GM12865 (cell line): Measurements from ENCODE around the gene AK8.

Source experiments
- DNase-seq: peaks from one replicate; pipeline ENCODE4 v3.0.0; 2010; ENCODE audit warnings: low read depth
- H3K4me3 ChIP-seq: 2 replicates; pipeline ENCODE4 v1.5.1; 2011; ENCODE audit warnings: mild to moderate bottlenecking, low read depth, low read length, control low read depth
- CTCF ChIP-seq: IDR thresholded peaks from 2 replicates; pipeline ENCODE4 v1.5.1; 2011; ENCODE audit warnings: low read length, control low read depth, low read depth, inconsistent platforms; ENCODE audit not compliant: insufficient read depth; ENCODE audit errors: missing control alignments

AK8 gene

DNA sequence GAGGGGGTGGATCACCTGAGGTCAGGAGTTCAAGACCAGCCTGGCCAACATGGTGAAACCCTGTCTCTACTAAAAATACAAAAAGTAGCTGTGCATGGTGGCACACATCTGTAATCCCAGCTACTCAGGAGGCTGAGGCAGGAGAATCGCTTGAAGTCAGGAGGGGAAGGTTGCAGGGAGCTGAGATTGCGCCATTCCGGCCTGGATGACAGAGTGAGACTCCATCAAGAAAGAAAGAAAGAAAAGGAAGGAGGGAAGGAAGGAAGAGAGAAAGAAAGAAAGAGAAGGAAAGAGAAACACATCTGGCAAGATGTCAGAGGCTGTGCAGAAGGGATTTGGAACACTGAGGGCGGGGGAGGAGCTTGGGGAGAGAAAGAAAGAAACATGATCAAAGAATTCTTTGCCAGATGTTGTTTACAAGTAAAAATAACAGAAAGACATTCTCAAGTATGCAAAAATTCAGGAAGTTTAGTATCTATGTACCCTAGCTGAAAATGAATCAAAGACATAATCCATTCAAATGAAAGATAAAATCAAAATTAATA, 93.7 kb downstream of the AK8 start:
- no peak for TF ChIP-seq CTCF
- DNase-seq: no peak
- no peak overlapping the region for H3K4me3 ChIP-seq

- DNase-seq: no peak
- no peak overlapping the region for H3K4me3 ChIP-seq
- no peak for TF ChIP-seq CTCF
These were observed 95.1 kb downstream of the AK8 start for GRCh38 chr9:132783006-132783405.

- no peak overlapping the region for H3K4me3 ChIP-seq
- TF ChIP-seq CTCF: no peak
- DNase-seq: no peak
These were observed 96.0 kb downstream of the AK8 start for GRCh38 chr9:132782037-132782436.

GRCh38 chr9:132780230-132781007, 97.7 kb downstream of the AK8 start:
- no peak for TF ChIP-seq CTCF
- no peak overlapping the region for H3K4me3 ChIP-seq
- DNase-seq: peak; percentile 54

GRCh38 chr9:132776891-132777290, 101.2 kb downstream of the AK8 start:
- DNase-seq: no peak
- H3K4me3 ChIP-seq: no peak overlapping the region
- no peak for TF ChIP-seq CTCF

- TF ChIP-seq CTCF: no peak
- no peak for DNase-seq
These were observed 101.8 kb downstream of the AK8 start for GRCh38 chr9:132776268-132776667.

DNA sequence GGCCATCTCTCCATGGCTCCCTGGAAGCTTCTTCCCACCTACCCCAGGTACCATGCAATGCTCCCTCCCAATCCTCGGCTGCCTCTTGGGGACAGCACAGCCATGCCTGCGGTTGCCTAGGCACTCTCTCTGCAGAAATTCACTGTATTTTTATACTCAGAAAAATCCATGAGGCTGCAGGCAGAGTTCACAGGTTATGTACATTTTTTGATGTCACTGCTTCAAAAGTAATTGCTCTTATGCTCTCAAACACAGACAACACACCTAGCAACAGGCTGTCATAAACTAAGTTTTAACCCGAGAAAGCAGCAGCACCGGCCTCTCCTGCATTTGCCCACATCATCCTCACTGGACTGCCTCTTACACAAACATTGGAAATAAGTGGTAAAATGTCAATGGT, 102.4 kb downstream of the AK8 start:
- H3K4me3 ChIP-seq: no peak overlapping the region
- no peak for DNase-seq
- TF ChIP-seq CTCF: no peak

More at GRCh38 chr9:132776268-132776667, 101.8 kb downstream of the AK8 start:
- H3K4me3 ChIP-seq: no peak overlapping the region
